Glomerular endothelial cell (primary cell): ENCODE measurements around the gene GFRAL. TPM values are rescaled to one million over a fixed set of nuclear protein-coding genes. Genes with fewer than 3 reads are reported as not detected.
"Not testable (repeated sequence)": the region's sequence is repeated elsewhere in the genome, so short reads cannot be mapped to it uniquely, and the experiment has no call there.

Experiments used
- DNase-seq: peaks from one replicate; pipeline ENCODE4 v3.0.0-alpha.2; 2011; ENCODE audit warnings: low read depth, low spot score; ENCODE audit errors: extremely low read depth
- total RNA-seq: library from RNA; depleted of rRNA; stranded (reverse); fragments of >200 nt; gene quantifications from 2 replicates; pipeline ENCODE4 v1.2.3, GENCODE V29; 2015

GFRAL gene
- total RNA-seq: not detected in 2 replicates

GRCh38 chr6:55327169-55327568, at the start of gene GFRAL:
Gene GFRAL, plus strand, starts transcription at chr6:55327469. Its CDS starts 86 bp downstream, at chr6:55327555.
- no peak for DNase-seq

GRCh38 chr6:55277646-55278045, 49.6 kb upstream of the GFRAL start:
- DNase-seq: no peak

DNA sequence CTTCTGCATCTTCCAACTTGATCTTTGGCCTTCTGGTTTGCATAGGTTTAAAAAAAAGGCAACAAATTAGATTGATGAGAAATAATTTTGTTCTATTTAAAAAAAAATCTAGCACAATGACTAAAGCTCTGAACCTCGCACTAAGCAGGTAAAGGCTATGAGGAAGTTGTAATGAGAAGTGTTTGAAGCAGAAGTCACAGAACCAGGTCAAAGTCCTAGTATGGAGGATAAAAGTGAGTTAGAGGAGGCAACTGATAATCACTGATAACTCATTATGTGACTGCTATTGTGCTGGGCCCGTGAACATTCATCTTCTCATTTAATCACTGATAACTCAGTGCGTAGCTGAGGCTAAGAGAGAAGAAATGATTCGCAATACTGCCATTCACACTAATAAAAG, 46.1 kb upstream of the GFRAL start:
- no peak for DNase-seq

GRCh38 chr6:55282115-55282514, 45.2 kb upstream of the GFRAL start:
- no peak for DNase-seq

DNA sequence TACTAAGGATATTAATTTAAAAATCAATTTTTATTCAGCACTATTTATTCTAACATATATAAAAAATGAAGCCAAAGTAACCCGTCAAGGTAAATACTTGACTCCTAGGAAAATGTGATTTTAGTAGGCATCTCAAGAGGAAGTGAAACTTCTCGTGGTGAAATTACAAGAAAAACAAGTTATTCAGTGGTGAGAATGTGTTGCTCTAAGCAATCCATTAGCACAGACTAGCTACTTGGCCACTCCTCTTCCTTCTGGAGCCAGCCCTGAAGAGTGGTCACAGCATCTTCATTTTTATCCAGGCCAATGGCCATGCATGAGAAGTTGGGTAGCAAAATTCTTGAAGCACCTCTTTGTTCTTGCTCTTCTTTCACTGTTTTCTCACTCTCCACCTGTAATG, 40.4 kb upstream of the GFRAL start:
- no peak for DNase-seq

DNA sequence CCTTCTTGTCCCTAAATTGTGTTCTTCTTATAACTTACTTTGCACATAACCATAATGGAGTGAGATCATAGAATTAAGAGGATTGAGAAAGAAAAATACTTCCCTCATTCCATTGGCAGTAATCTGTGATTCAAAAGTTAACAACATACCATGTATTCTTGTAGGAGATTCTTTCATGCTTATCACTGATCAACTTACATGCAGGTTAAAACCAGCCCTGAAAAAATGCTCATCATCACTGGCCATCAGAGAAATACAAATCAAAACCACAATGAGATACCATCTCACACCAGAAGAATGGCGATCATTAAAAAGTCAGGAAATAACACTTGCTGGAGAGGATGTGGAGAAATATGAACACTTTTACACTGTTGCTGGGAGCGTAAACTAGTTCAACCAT, 36.5 kb upstream of the GFRAL start:
- DNase-seq: no peak

- DNase-seq: no peak
Observed at GRCh38 chr6:55293116-55293515, 34.2 kb upstream of the GFRAL start.

DNA sequence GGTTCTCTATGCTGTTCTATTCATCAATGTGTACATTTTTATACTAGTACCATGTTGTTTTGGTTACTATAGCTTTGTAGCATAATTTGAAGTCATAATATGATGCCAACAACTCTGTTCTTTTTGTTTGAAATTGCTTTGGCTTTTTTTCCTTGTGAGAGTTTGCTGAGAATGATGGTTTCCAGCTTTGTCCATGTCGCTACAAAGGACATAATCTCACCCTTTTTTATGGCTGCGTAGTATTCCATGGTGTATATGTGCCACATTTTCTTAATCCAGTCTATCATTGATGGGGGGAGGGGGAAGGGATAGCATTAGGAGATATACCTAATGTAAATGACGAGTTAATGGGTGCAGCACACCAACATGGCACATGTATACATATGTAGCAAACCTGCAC, 30.1 kb upstream of the GFRAL start:
- DNase-seq: not testable (repeated sequence)

DNA sequence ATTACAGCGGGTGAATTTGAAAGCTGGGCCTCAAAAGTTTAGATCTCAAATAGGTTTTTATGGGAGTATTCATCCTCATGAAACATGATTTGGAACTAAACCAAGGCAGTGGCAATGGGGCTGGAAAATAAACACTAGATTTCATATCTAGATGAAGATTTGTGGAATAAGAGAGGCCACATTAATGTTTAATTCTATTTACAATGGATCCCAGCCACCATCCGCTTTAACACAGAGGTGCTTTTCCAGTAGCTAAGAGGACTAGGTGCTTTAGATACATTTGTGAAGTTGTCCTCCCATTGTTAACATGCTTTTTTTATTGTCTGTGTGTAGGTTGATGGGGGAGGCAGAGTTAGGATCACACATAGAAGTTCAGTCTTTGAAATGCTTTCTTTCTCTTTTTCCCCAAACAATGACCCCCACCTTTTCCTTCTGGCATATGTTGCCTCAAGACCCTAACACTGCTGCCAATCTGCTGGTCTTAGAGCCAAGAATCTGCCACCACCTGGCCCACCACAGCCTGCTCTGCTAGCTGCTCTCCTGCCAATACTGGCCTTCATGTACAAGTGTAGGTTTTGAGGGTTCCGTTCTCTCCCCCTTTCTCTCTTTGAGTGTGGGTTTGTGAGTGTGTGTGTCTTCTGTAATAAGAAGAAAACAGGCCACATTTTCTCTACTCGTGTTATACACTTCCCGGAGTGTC, 27.8 kb upstream of the GFRAL start:
- DNase-seq: no peak

- no peak for DNase-seq
Observed at GRCh38 chr6:55304747-55305146, 22.5 kb upstream of the GFRAL start.

DNA sequence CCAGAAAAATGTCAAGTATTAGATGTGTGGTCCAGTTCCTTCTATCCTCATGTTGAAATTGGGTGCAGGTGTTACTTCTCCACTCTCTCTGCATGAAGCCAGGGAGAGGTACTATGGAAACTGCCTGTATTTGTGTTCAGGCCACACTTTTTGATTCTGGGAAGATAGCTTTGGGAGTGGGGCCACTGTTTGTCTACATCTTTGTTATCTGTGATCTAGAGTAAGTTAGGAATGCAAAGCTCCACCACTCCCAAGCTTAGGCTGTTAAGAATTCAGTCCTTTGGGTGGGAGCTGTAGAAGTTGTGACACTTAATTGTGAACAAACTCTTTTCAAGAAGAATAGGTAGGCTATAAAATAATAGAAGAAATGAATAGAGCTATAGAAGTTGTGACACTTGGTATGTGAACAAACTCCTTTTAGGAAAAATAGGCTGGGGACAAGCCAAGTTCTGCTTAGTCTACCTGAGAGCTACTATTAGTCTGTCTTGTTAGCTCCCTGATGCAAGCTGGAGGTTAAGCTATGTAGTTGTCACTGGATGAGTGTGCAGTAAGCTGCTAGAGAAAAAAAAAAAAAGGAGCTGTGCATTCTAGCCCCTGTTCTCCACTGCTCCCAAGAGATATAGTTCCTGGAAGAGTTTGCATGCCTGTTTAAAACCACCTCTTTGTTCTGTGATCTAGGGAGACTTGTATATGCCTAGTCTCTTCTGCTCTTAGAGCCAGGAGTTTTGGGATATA, 7.1 kb upstream of the GFRAL start:
- no peak for DNase-seq

DNA sequence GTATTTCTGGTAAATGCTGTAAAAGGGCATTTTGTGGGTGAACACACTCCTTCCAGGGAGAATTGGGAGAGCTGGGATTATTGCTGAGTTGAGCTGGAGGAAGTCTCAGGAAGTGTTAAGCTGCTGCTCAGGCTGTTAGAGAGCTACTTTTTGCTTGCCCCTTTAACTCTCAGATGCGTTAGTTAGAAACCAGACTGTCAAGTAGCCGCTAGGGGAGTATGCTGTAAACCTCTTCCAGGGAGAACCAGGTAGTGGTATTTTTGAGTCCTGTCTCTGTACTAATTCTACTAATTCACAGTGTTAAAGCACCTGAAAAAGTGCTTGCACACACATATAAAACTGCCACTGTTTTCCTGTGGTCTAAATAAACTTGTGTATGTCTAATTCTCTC, 6.6 kb upstream of the GFRAL start:
- no peak for DNase-seq

GRCh38 chr6:55377150-55377549, 49.9 kb downstream of the GFRAL start:
- no peak for DNase-seq

- no peak for DNase-seq
Observed at GRCh38 chr6:55379471-55379870, 52.2 kb downstream of the GFRAL start.

GRCh38 chr6:55379895-55380294, 52.6 kb downstream of the GFRAL start:
- DNase-seq: no peak

DNA sequence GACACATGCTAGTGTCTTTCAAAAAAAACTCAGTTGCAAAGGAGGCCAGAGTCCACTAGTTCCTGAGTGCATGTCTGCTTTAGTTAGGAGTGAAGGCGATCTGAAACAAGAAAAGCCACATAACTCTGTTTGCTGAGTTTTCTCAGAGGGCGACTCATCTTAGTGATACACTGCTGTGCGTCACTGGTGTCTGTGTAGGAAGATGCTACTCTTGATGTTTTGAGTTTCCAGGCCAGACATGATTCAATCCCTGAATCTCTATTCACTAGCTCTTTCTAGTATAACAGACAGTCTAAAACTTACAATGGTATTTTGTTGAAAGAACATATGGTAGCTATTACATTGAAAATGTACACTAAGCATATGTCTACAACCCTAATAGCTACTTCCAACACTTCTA, 60.9 kb downstream of the GFRAL start:
- DNase-seq: no peak

- DNase-seq: no peak
Observed at GRCh38 chr6:55395871-55396270, 68.6 kb downstream of the GFRAL start.

DNA sequence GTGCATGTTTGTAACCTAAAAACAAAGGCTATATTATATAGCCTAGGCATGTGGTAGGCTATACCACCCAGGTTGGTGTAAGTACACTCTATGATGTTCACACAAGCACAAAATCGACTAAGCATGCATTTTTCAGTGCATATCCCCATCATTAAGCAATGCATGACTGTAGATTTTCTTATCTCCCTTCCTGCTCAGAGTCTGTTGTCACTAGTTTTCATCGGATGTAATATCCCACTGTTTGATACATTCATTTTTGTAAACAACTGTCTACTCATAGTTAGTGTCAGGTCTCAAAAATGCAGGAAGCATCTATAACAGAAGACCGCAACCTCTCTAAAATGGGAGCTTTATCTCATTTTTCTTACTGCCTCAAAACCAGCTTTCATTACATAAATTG, 70.7 kb downstream of the GFRAL start:
- DNase-seq: no peak

DNA sequence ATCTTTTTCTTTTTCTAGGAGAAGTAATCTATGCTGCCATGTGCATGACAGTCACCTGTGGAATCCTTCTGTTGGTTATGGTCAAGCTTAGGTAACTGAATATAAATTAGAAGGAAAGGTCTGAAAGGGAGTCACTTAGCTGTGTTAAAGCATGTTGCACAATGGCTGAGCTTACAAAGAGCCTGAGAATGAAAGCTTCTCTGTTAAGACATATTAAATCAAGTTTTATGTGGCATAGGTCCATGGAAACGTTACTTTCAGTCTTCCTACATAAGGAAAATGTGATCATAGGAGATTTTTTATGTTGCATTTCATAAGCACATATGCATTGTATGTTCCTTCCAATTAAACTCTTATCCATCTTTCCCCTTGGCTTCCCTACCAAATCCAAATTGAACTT, 72.1 kb downstream of the GFRAL start:
- no peak for DNase-seq

- DNase-seq: no peak
Observed at GRCh38 chr6:55405474-55406235, 78.4 kb downstream of the GFRAL start.

DNA sequence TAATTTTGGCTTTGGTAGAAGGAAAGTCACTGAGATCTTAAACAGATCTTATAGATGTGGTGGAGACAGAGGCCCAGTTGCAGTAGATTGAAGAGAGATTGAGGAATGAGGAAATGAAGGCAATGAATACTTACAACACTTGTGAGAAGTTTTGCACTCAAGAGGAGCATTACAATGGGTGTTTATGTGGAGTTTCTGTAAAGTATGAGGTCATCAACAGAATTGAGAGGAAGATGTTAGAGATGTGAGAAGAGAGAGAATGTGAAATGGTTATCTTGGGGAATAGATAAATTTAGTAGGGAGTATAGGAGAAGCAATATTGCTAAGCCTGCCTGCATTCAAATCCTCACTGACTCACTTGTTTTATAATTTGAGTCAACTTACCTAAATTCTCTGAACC, 83.4 kb downstream of the GFRAL start:
- DNase-seq: no peak

DNA sequence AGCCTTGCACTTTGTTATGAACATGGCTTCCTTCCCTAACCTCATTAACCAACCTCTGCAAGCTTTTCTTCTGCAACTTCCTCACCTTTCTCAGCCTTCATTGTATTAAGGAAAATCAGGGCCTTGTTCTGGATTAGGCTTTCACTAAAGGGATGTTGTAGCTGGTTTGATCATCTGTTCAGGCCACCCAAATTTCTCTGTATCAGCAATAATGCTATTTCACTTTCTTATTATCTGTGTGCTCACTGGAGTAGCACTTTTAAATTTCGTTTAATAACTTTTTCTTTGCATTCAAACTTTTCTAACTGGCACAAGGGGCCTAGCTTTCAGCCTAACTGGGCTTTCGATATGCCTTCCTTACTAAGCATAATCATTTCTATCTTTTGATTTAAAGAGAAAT, 96.7 kb downstream of the GFRAL start:
- no peak for DNase-seq
